ENCODE results near the gene WFDC2.
"Not testable (repeated sequence)": the region's sequence is repeated elsewhere in the genome, so short reads cannot be mapped to it uniquely, and the experiment has no call there.

Gene WFDC2

DNA sequence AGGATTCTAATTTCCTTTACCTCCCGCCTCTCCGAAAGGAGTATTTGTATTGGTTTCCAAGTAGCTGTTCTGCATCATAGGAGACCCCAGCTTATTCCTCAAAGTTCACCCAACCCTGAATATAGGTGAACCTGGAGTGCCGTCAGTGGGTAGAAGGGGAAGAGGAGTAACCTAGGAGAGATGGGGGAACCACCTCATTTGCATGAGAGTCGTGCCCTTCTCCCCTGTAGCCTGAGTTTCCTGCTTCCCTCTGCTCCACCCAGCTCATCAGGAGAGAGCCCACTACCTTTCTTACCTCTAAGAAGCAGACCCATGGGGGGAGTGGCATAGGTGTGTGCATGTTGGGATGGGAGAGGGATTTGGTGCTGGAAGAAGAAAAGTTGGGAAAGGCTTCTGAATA, 17.3 kb upstream of the WFDC2 start:
- no peak for DNase-seq (ENCODE audit: low read depth in 2 of 2)

DNA sequence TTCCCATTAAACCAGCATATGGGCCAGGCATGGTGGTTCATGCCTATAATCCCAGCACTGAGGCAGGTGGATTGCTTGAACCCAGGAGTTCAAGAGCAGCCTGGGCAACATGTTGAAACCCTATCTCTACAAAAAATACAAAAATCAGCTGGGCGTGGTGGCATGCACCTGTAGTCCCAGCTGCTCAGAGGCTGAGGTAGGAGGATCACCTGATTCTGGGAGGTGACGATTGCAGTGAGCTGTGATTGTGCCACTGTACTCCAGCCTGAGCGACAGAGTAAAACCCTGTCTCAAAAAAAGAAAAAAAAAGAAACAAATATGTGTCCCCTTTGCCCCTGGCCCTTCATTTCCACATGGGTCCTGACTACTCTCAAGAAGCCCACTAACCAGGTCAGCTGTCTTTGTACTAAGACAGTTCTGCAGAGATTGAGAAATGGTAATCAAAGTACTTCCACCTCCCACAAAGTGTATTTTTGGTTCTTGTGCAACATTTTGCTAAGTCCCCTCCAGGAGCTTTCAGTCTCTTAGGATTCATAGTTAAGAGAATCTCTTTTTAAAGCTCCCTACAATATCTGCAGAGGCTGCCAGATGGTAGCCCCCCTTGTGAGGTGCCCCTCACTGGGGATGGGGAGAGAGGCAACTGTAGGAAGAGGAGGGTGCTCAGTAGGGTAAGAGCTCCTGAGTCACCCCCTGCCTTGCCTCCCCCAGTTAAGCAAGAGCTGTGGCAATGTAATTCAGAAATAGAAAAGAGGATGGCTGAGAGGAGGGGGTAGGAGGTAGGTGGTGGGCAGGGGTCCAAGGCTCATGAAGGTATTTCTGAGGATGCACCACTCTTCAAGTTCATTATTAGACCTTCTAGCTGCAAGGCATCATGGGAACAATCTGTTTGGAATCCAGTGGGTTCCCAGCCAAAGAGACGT, 16.5 kb upstream of the WFDC2 start:
- no peak for DNase-seq (ENCODE audit: low read depth in 2 of 2)

DNA sequence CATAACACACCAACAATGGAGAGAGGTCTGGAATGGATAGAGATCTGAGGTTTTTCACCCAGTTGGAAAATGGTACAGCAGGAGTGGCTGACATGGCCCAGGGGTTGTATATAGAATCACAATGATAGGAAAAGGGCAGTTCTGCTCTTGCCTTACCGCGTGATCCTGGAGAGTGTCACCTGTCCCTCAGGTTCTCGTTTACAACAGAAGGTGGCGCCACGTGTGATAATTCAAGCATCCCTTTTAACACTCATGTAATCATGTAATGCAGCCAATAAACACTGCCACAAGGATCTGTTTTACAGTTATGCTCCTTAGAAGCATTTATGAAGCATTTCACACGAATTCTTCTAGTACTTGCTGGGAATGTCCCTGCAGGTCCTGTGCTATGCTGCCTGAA, 12.9 kb upstream of the WFDC2 start:
- DNase-seq (ENCODE audit: low read depth in 2 of 2), result no peak

DNA sequence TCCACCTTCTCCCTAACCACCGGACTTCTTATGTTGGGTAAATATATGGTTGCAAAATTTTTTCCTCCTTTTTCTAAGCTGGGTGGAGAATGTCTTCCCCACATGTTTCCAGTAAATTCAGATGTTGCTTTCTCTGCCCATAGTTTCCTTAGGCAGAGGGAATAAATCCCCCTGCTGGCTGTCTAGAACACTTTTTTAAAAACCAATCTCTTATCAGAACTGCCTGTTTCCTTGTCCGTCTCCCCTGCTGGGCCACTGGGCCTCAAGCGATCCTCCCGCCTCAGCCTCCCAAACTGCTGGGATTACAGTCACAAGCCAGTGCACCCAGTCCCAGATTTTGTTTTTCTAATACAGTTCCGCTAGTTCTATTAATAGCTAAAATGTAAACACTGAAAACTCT, 9.9 kb upstream of the WFDC2 start:
- no peak for DNase-seq (ENCODE audit: low read depth in 2 of 2)

DNA sequence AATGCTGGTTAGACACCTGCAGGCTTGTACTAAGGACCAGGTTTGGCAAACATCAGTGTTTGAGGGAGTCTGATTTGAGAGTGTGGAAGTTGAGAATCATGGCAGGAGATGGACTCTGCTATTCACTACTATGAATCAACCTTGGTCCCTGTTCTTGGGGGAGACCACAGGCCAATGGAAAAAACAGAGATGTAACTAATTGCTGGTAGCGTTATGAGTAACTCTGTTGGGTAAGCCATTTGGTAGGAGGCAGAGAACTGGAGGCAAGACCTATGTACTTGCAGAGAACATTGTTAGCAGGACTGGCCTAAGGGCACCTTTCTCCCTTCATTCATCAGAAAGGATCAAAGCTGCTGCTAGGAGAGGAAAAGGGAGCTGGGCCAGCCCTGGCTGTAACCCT, 8.3 kb upstream of the WFDC2 start:
- no peak for DNase-seq (ENCODE audit: low read depth in 2 of 2)

DNA sequence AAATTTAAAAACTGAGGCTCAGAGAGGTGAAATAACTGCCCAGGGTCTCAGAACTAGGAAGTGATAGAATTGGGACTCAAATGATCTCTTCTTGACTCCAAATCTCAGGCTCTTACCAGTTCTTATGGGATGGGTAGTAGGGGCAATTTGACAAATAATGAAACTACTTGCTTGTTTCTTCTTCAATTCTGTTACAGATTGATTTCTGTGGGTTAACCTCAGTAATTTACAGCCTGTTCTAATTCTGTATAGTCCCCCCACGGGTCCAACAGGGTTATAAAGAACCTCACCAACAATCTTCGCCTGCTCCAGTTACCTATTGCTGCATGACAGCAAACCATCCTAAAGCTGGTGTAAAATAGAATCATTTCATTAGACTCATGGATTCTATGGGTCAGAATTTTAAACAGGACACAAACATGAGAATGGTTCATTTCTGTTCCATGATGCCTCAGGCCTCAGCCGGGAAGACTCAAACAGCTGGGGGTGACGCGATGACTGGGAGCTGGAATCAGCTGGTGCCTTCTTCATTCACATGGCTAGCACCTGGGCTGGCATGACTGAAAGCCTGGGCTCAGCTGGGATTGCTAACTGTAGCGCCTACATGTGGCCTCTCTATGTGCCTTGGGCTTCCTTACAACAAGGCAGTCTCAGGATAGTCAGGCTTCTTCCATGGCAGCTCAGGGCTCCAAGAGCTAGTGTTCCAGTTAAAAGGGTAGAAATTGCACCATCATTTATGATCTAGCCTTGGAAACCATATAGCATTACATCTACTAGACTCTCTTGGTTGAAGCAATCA, 6.6 kb upstream of the WFDC2 start:
- DNase-seq (ENCODE audit: low read depth in 2 of 2), result no peak

DNA sequence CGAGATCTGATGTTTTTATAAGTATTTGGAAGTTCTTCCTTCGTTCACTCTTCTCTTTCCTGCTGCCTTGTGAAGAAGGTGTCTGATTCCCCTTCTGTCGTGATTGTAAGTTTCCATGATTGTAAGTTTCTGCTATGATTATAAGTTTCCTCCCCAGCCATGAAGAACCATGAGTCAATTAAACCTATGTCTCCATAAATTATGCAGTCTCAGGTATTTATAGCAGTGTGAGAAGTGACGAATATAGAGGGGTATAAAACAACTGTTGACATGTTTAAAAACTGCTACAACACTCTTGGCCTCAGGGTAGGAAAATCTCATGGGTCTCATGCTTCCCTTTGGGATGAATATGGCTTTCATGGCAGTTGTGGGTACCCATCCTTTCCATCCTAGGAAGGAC, 5.8 kb upstream of the WFDC2 start:
- DNase-seq (ENCODE audit: low read depth in 2 of 2), result no peak

DNA sequence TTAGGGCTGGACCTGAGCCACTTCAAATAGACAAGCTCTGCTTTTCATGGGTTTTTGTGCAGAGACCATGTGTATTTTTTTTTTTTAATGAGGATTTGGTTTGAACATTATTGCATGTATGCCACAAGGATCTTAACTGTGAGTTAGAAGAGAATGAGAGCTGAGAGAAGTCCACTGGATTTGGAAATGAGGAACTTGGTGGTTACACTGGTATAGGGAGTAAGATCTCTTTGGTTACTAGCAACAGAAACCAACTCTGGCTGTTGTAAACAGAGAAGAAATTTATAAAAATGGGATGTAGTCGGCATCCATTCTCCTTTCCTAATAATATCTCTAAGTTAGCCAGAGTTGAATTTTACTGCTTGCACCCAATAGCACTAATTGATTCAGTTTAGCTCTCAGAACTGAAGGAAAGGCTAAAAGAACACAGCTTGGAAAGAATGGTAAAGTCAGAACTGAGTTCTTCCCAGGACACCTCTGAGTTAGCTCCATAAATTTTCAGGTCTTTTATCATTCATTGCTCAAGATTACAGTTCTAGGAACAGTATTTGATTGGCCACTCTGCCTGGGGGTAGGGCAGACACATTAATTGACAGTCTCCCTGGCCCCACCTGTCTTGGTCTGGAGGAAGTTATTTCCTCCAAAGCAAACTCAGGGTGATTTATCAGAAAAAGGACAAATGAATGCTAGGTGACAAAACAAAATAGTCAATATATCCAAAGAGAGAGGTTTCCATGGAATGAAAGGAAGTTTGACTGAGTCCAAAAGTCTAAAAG, 3.9 kb upstream of the WFDC2 start:
- DNase-seq (ENCODE audit: low read depth in 2 of 2), result no peak

DNA sequence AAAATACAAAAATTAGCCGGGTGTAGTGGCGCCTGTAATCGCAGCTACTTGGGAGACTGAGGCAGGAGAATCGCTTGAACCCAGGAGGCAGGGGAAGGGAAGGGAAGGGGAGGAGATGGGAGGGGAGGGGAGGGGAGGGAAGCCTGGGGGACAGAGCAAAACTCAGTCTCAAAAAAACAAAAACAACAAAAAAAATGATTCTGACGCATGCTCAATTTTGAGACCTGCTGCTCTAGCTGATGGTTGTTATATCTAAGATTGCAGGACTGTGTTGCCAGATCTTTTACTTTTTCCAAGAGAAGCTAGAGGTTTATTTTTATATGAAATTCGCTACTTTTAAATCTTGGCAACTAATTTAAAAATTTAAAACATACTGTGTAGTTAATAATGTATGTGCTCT, 2.4 kb upstream of the WFDC2 start:
- no peak for DNase-seq (ENCODE audit: low read depth in 2 of 2)

DNA sequence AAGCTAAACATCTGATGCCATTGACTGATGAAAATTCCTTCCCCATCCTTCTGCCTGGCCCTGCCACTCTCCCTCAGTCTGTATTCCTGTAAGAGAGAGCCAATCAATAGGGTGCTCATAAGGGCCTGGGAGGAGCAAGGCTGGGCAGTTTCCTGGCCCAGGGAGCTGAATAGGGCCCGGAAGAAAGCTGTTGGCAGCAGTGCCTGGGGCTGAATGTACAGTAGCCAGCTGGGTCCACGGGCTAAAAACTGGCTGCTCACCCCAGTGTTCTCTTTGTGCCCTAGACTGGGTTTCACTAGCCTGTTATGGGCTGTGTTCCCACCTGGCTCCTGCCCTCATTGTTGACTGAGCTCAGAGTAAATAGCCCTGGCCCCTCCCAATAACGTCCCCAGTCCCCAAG, 1.7 kb upstream of the WFDC2 start:
- no peak for DNase-seq (ENCODE audit: low read depth in 2 of 2)

DNA sequence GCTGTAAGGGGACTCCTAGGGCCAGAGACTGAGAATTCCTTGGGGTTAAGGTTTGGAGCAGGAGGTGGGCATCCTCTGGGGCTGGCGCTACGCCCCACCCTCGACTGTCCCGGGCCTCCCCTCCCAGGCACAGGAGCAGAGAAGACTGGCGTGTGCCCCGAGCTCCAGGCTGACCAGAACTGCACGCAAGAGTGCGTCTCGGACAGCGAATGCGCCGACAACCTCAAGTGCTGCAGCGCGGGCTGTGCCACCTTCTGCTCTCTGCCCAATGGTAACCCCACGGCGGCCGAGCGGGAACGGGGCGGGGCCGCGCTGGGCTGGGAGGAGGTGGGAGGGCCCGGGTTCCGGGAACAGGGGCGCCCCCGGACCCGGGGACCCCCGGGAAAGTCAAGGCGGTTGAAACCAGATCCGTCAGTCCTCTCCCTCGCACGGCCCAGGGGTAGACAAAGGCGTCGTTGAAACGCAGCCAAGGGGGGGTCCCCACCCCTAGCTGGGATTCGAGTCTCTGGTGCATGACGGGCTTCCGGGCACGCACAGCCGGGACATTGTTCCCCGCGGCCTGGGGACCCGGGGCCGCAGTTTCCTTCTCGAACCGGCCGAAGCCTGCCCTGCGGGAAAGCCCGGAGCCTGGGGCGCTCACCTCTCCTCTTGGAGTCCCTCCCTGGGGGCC, 844 bp downstream of the WFDC2 start:
- no peak for DNase-seq (ENCODE audit: low read depth in 2 of 2)

DNA sequence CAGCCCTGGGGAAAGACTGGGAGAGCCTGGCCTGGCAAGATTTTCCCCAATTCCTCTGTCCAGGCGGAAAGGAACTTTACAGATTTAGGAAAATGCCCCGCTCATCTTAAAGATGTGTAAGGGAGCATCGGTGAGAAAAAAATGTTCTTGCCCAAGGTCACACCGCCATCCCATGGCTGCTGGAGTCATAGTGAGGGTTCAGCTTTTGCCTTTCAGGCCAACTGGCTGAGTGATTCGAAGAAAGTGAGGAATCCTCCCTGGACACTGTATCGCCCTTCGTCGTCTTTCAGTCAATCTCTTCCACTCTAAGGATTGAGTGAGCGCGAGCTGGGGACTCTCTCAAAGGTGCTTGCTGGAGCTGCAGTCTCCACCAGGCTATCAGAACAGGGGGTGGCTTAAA, 1.4 kb downstream of the WFDC2 start:
- DNase-seq (ENCODE audit: low read depth in 2 of 2), result no peak

DNA sequence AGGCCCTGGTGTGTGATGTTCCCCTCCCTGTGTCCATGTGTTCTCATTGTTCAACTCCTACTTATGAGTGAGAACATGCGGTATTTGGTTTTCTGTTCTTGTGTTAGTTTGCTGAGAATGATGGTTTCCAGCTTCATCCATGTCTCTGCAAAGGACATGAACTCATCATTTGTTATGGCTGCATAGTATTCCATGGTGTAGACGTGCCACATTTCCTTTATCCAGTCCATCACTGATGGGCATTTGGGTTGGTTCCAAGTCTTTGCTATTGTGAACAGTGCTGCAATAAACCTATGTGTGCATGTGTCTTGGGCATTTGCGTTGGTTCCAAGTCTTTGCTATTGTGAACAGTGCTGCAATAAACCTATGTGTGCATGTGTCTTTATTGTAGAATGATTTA, 2.7 kb downstream of the WFDC2 start:
- not testable (repeated sequence) for DNase-seq (ENCODE audit: low read depth in 2 of 2)

DNA sequence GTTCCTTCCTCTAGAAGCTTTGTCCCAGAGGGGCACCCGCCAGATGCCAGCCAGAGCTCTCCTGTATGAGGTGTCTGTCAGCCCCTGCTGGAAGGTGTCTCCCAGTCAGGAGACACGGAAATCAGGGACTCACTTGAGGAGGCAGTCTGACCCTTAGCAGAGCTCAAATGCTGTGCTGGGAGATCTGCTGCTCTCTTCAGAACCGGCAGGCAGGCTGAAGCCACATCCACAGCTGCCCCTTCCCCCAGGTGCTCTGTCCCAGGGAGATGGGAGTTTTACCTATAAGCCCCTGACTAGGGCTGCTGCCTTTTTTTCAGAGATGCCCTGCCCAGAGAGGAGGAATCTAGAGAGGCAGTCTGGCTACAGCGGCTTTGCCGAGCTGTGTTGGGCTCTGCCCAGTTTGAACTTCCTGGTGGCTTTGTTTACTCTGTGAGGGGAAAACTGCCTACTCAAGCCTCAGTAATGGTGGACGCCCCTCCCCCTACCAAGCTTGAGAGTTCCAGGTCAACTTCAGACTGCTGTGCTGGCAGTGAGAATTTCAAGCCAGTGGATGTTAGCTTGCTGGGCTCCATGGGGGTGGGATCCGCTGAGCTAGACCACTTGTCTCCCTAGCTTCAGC, 8.1 kb downstream of the WFDC2 start:
- not testable (repeated sequence) for DNase-seq (ENCODE audit: low read depth in 2 of 2)

DNA sequence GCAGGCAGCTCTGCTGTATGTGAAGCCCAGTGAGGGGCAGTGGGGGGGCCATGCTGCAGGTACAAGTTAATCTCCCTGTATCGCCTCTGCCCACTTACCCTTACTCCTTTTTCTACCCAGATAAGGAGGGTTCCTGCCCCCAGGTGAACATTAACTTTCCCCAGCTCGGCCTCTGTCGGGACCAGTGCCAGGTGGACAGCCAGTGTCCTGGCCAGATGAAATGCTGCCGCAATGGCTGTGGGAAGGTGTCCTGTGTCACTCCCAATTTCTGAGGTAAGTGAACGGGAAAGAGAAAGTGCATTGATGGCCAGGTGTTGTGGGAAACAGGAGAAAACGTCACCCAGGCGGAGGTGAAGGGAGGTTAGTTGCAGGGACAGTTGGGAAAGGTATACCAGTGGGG, 10.3 kb downstream of the WFDC2 start:
- DNase-seq (ENCODE audit: low read depth in 2 of 2), result no peak

DNA sequence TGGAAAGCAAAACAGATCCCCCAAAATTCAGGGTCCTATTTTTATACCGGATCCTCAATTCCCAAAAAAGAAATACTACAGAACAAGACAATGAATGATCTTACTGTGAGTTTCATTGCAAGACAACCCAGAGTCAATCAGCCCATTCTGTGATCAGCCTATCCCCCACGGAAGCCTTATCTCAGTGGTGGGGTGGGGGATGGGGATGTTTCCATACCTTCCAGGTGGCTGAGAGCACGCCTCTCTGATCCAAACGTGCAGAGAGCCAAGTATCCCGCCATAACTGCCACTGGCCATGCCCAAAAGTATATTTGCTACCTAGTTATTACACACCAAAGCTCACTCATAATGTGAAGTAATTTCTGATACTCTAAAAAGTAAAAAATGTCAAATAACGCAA, 15.1 kb downstream of the WFDC2 start:
- no peak for DNase-seq (ENCODE audit: low read depth in 2 of 2)

DNA sequence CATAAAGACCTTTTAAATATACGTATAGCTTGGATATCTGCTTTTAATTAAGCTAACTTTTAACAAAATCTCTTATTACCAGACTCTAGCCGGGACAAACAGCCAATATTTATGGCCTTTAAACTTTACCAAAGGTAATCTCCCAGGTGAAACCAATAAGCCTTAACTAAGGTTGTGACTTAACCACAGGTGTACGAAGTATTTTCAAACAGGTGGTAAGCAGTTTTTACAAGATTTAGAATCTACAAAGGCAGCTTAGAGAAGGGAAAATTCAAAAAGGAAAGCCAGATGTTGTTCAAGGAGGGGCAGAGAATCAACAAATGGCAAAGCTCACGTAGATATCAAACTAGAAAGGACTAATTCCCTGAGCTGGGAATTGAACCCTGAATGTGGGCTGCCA, 15.8 kb downstream of the WFDC2 start:
- DNase-seq (ENCODE audit: low read depth in 2 of 2), result no peak

DNA sequence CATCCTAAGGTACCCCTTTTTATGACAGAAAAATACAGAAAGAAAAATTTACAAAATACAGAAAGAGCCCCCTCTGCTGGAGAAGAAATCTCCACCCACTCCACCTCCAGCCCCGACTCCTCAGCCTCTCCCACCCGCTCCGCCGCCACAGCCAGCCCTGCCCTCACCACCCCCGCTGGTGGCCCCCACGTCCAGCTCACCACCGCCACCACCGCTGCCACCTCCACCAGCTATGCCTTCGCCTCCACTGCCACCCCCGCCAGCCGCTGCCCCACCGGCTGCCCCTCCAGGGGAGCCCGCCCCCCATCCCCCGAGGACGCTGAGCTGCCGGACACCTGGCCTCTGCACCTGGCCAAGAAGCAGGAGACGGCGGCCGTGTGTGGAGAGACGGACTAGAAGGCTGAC, 17.7 kb downstream of the WFDC2 start:
- DNase-seq (ENCODE audit: low read depth in 2 of 2), result no peak

DNA sequence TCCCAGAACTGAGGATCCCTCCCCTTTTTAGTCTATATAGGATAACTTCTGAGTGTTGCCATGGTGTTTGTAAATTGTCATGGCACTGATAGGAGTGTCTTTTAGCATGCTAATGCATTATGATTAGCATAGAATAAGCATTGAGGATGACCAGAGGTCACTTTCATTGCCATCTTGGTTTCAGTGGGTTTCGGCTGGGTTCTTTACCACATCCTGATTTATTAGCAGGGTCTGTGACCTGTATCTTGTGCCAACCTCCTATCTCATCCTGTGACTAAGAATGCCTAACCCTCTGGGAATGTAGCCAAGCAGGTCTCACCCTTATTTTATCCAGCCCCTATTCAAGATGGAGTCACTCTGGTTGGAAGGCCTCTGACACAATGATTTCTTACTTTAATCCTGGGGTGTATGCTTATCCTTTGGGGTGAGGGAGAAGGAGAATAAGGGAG, 19.6 kb downstream of the WFDC2 start:
- DNase-seq (ENCODE audit: low read depth in 2 of 2), result no peak

DNA sequence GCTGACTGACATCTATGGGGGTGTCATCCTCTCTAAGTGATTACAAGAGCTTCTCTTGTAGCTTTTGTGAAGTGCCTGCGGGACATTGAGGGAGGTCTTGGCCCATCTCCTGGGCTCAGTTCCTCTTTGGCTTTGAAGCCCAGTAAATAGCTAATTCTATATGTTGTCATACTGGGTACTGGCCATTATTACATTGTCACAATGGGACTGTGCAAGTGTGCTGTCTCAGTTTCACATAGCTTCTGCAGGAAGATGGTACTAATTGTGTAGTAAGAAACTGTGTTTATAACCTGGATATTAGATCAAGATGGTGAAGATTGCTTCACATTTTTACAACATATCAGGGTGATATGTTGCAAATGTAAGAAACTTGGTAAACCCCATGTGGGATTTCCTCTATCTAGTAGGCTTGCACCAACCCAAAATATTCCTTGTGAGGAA, 26.0 kb downstream of the WFDC2 start:
- DNase-seq (ENCODE audit: low read depth in 2 of 2), result no peak

DNA sequence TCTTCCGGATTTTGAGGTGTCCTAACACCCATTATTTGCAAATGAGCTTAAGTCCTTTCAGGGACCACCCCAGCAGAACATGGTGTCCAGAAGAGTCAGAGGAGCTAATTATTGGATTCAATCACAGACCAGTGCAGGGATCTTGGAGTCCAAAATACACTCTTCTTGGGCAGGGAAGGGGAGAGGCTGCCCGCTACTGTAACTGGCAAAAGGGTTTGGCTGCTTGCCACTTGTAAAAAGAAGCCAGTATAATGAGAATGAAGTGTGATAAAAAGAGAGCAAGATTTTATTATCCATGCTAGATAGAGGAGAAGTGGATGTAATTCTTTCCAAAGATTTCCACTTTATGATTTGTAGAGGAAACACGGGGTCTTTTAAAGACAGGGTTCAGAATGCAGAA, 26.6 kb downstream of the WFDC2 start:
- no peak for DNase-seq (ENCODE audit: low read depth in 2 of 2)

All from fibroblast of skin of left quadriceps (primary cell).